Gastrocnemius medialis (tissue), 4 donors: ENCODE measurements around the gene PLPPR2. TPM values are rescaled to one million over a fixed set of nuclear protein-coding genes. Genes with fewer than 3 reads are reported as not detected.
"Not testable (repeated sequence)": the region's sequence is repeated elsewhere in the genome, so short reads cannot be mapped to it uniquely, and the experiment has no call there.

Source experiments
- ATAC-seq, 2 donors: fragments of 150-250 bp; one replicate each; pipeline ENCODE4 v1.9.1; 2016
- DNase-seq, 2 donors: peaks; one replicate each; pipeline ENCODE4 v3.0.0-alpha.2; 2019
- H3K27ac ChIP-seq, 4 donors: fragments of 200-600 bp; sonication (generic); 1 replicate in 1 of 4; 2 replicates in 3 of 4; pipeline ENCODE4 v1.5.1; 2016 to 2018; ENCODE audit warnings: mild to moderate bottlenecking in 2 of 4, moderate library complexity in 1 of 4
- H3K27me3 ChIP-seq, 3 donors: fragments of 200-600 bp; sonication (generic) in 2 of 3; 1 replicate in 1 of 3; 2 replicates in 2 of 3; pipeline versions ENCODE4 v1.5.1 to v1.6.0; 2016 to 2019; ENCODE audit warnings: mild to moderate bottlenecking in 1 of 3, moderate library complexity in 1 of 3
- H3K36me3 ChIP-seq, 2 donors: fragments of 200-600 bp; sonication (generic) in 1 of 2; one replicate each; pipeline ENCODE4 v1.5.1; 2017 to 2018
- H3K4me1 ChIP-seq, 2 donors: fragments of 200-600 bp; sonication (generic) in 1 of 2; one replicate each; pipeline ENCODE4 v1.5.1; 2016 to 2017; ENCODE audit warnings: mild to moderate bottlenecking in 2 of 2
- H3K4me3 ChIP-seq, 4 donors: fragments of 200-600 bp; sonication (generic) in 3 of 4; 1 replicate in 1 of 4; 2 replicates in 3 of 4; pipeline ENCODE4 v1.5.1; 2016 to 2019; ENCODE audit warnings: mild to moderate bottlenecking in 2 of 4
- H3K9me3 ChIP-seq, 3 donors: fragments of 200-600 bp; sonication (generic) in 2 of 3; 1 replicate in 1 of 3; 2 replicates in 2 of 3; pipeline ENCODE4 v1.5.1; 2016 to 2019
- CTCF ChIP-seq, 5 experiments: fragments of 450-650 bp in 3 of 5; fragments of 200-600 bp in 2 of 5; sonication (generic) in 2 of 5; IDR thresholded peaks in 4 of 5; conservative IDR thresholded peaks in 1 of 5; 1 replicate in 4 of 5; 2 replicates in 1 of 5; pipeline ENCODE4 v1.5.1; 2016 to 2019; ENCODE audit warnings: antibody characterized with exemption in 5 of 5, mild to moderate bottlenecking in 3 of 5, moderate library complexity in 3 of 5
- POLR2A ChIP-seq, 2 donors: fragments of 450-650 bp; IDR thresholded peaks; one replicate each; pipeline ENCODE4 v1.6.1; 2017; ENCODE audit warnings: antibody characterized with exemption in 2 of 2, mild to moderate bottlenecking in 2 of 2, moderate library complexity in 2 of 2
- in situ Hi-C, 4 donors: fragments of 200-750 bp; cut with MboI; loops; one replicate each; pipeline versions ENCODE4 v1.15.0 to v1.8.0; 2017; ENCODE audit warnings: low sequenced_read_pairs in 4 of 4
- intact Hi-C: fragments of 100-400 bp; cut with DNase I; formaldehyde crosslinking; loops from one replicate; pipeline ENCODE4 v1.15.1; 2023; ENCODE audit warnings: low total_unique reads
- total RNA-seq, 4 donors: library from RNA; depleted of rRNA; stranded (reverse); fragments of >200 nt; gene quantifications; one replicate each; pipeline versions ENCODE4 v1.1.0 to v1.2.3, GENCODE V29; 2016

Gene PLPPR2
- total RNA-seq, 4 donors from 2014 or later, result 18.6 to 46.2 (median 36.9) TPM

GRCh38 chr19:11325544-11325943 is 29.7 kb upstream of the PLPPR2 start:
- H3K4me1 ChIP-seq, result peaks cover 10 to 11% of the 10 kb centered on the region in 2 donors

GRCh38 chr19:11330127-11330526 is 25.1 kb upstream of the PLPPR2 start:
- intact Hi-C loops (no loop called here), in situ Hi-C loops (no loop called here)
- Histone ChIP-seq H3K36me3 (peaks cover 0 to 64% of the 10 kb centered on the region in 2 donors), H3K9me3 (no peaks in the 10 kb centered on the region), H3K4me3 (no peak overlapping the region), H3K4me1 (no peaks in the 10 kb centered on the region), H3K27ac (no peak overlapping the region), H3K27me3 (no peaks in the 10 kb centered on the region)
- ATAC-seq (no peak), DNase-seq (no peak)
- no peak for TF ChIP-seq CTCF (IDR thresholded peaks at IDR 0.05 in 4 of 5, conservative IDR thresholded peaks at IDR 0.05 in 1 of 5)
- TF ChIP-seq POLR2A (IDR thresholded peaks at IDR 0.05), result no peak

More at GRCh38 chr19:11325544-11325943, 29.7 kb upstream of the PLPPR2 start:
- Histone ChIP-seq H3K4me3 (no peak overlapping the region), H3K27me3 (no peaks in the 10 kb centered on the region), H3K27ac (no peak overlapping the region), H3K36me3 (peaks cover 0 to 30% of the 10 kb centered on the region in 2 donors), H3K9me3 (no peaks in the 10 kb centered on the region)
- intact Hi-C loops (no loop called here), in situ Hi-C loops (no loop called here)
- ATAC-seq, result no peak
- DNase-seq, result no peak
- TF ChIP-seq POLR2A (IDR thresholded peaks at IDR 0.05) (no peak), CTCF (IDR thresholded peaks at IDR 0.05 in 4 of 5, conservative IDR thresholded peaks at IDR 0.05 in 1 of 5) (no peak)

GRCh38 chr19:11331502-11331901 is 23.7 kb upstream of the PLPPR2 start:
- no peak for ATAC-seq

GRCh38 chr19:11332822-11333221 is 22.4 kb upstream of the PLPPR2 start:
- intact Hi-C loops (no loop called here), in situ Hi-C loops (no loop called here)
- Histone ChIP-seq H3K9me3 (no peaks in the 10 kb centered on the region), H3K27ac (no peak overlapping the region), H3K4me1 (no peaks in the 10 kb centered on the region), H3K4me3 (no peak overlapping the region), H3K27me3 (no peaks in the 10 kb centered on the region), H3K36me3 (peaks cover 0 to 61% of the 10 kb centered on the region in 2 donors)
- no peak for ATAC-seq
- TF ChIP-seq CTCF (IDR thresholded peaks at IDR 0.05 in 4 of 5, conservative IDR thresholded peaks at IDR 0.05 in 1 of 5), result no peak
- no peak for TF ChIP-seq POLR2A (IDR thresholded peaks at IDR 0.05)
- no peak for DNase-seq

More at GRCh38 chr19:11331502-11331901, 23.7 kb upstream of the PLPPR2 start:
- Histone ChIP-seq H3K9me3 (no peaks in the 10 kb centered on the region), H3K27ac (no peak overlapping the region), H3K4me1 (no peaks in the 10 kb centered on the region), H3K4me3 (no peak overlapping the region), H3K27me3 (no peaks in the 10 kb centered on the region), H3K36me3 (peaks cover 0 to 74% of the 10 kb centered on the region in 2 donors)
- in situ Hi-C loops, result no loop called here
- TF ChIP-seq CTCF (IDR thresholded peaks at IDR 0.05 in 4 of 5, conservative IDR thresholded peaks at IDR 0.05 in 1 of 5) (no peak), POLR2A (IDR thresholded peaks at IDR 0.05) (no peak)
- intact Hi-C loops, result no loop called here
- no peak for DNase-seq

- peaks cover 0 to 56% of the 10 kb centered on the region in 2 donors for H3K36me3 ChIP-seq
- H3K27ac ChIP-seq, ATAC-seq, DNase-seq, H3K4me1 ChIP-seq, intact Hi-C loops, H3K9me3 ChIP-seq, H3K4me3 ChIP-seq, in situ Hi-C loops, H3K27me3 ChIP-seq: not testable (repeated sequence)
Measured at GRCh38 chr19:11333838-11334237, 21.4 kb upstream of the PLPPR2 start.
